Raji (cell line): Measurements from ENCODE around the gene RIMS3.

Experiments used
- POLR2A ChIP-seq: IDR thresholded peaks from 2 replicates; pipeline ENCODE4 v1.6.1; 2011; ENCODE audit warnings: low read depth, low read length, control low read depth; ENCODE audit not compliant: insufficient read depth

Gene RIMS3

GRCh38 chr1:40665335-40666171 is at the start of gene RIMS3:
Gene RIMS3, minus strand, starts transcription at chr1:40665682. Its CDS starts 23,757 bp downstream, at chr1:40641925.
- TF ChIP-seq POLR2A = peak; percentile 58; the same call in 1 of the 2 replicates

DNA sequence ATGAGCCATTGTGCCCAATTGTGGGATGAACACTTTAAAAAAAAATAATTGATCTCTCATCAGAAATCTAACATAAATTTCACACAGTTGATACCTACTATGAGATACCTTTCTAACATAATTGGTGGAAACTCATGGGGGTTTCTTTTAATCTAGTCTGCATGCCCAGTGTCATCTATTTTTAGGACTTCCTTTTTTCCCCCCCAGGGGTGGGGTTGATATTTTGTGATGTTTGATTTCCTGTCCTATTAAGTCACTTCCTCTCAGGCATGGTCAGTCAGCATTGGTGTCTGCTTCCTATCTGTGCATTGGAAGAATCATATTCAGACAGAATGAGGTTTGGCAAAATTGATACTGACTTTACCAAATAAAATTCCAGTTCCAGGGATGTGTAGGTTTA is 47.5 kb upstream of the RIMS3 start:
- TF ChIP-seq POLR2A = no peak

- no peak for TF ChIP-seq POLR2A
These were observed 47.0 kb upstream of the RIMS3 start for GRCh38 chr1:40712405-40712944.

- peak; percentile 48; the same call in 1 of the 2 replicates for TF ChIP-seq POLR2A
These were observed 46.3 kb upstream of the RIMS3 start for GRCh38 chr1:40711465-40712404.

DNA sequence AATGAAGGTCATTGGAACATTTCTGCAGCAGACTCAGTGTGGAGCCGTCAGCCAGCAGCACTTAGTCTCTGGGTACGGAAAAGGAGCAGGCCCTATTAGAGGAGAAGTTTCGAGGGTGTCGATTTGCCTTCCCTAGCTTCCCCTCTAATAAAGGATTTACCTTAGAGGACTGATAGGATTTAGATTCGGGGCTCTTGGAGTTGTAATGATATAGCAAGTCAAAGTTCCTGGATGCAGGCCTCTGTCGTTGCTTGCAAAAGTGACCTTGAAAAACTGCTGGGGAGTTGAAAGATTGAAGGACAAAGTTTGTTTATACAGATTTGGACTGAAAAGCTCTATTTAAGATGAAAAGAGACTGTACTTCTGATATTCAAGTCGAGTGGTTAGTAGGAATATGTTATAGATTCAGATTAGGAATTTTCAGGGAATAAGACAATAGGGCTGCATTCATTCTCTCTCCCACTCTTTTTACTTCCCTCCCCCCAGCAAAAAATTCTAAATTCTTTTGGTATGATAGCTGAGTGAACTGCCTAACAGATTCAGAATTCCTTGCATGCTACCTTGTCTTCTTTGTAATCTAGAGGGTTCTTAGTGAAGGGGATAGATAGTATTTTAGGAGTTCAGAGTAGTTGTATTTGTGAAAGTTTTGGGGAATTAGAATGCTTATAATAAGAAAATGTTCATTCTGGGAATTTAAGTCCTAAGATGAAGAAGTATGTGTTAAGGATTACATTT is 45.3 kb upstream of the RIMS3 start:
- TF ChIP-seq POLR2A = no peak

DNA sequence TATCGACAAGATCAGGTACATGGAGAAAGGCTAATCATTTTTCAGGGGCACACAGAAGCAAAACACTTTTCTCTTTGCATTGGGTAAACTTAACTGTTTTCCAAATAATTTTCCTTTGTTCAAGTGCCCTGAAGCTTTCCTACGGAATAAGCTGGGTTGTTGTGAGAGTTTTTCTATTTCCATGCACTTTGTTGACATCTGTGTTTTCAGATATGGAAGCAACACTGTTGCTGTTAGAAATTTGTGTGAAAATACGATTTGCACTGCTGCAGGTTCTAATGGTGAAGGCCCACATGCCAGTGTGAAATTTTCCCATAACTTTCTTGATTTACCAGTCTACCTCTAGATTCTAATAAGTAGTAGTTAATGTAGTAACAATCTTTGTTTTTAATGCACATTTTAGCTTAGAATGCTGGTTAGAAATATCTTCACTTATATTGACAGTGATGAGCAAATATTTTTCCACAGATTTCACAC is 44.4 kb upstream of the RIMS3 start:
- no peak for TF ChIP-seq POLR2A

- peak; percentile 66 for TF ChIP-seq POLR2A
These were observed 43.8 kb upstream of the RIMS3 start for GRCh38 chr1:40709100-40709801.

DNA sequence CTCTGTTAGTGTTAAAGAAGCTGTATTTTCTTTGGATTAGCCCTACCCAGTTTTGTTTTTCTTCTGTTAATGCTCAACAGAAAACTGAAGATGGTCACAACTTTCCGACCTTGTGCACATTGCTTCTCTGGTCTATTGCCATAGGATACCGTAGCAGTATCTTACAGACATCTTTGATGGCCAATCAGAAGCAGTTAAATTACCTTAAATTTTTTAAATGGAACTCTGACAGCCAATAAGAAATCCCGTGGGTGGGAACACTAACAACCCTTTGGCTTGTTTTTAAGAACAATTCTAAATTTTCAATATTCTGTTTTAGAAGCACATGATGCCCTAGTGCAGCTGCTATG is 43.2 kb upstream of the RIMS3 start:
- no peak for TF ChIP-seq POLR2A

DNA sequence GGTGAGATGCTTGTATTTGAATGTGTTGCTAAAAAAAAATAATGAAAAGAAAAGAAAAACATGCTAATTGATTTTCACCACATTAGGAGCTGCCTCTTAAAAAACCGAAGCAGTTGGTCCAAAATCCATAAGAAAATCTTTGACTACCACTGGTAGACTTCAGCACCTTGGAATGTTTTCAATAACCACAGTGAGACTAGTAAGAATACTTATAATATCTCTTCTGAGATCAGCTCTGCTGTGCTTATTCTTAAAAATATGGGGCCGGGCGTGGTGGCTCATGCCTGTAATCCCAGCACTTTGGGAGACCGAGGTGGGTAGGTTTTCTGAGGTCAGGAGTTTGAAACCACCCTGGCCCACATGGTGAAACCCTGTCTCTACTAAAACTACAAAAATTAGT is 41.1 kb upstream of the RIMS3 start:
- TF ChIP-seq POLR2A = no peak

- TF ChIP-seq POLR2A = no peak
These were observed 39.6 kb upstream of the RIMS3 start for GRCh38 chr1:40704817-40705733.

GRCh38 chr1:40703316-40703715 is 37.8 kb upstream of the RIMS3 start:
- no peak for TF ChIP-seq POLR2A

- TF ChIP-seq POLR2A = no peak
These were observed 36.2 kb upstream of the RIMS3 start for GRCh38 chr1:40701684-40702083.

- TF ChIP-seq POLR2A = peak; percentile 30; the same call in 1 of the 2 replicates
These were observed 34.3 kb upstream of the RIMS3 start for GRCh38 chr1:40699787-40700186.

- TF ChIP-seq POLR2A = no peak
These were observed 32.0 kb upstream of the RIMS3 start for GRCh38 chr1:40697436-40697835.

GRCh38 chr1:40696294-40696693 is 30.8 kb upstream of the RIMS3 start:
- TF ChIP-seq POLR2A = no peak
